ENCODE measurements around the gene LCE5A.
"Not testable (repeated sequence)": the region's sequence is repeated elsewhere in the genome, so short reads cannot be mapped to it uniquely, and the experiment has no call there.

The LCE5A gene

GRCh38 chr1:152510503-152510902, at the start of gene LCE5A:
LCE5A (plus strand) TSS chr1:152510803; CDS start chr1:152511535, 732 bp downstream.
- DNase-seq, result no peak

DNA sequence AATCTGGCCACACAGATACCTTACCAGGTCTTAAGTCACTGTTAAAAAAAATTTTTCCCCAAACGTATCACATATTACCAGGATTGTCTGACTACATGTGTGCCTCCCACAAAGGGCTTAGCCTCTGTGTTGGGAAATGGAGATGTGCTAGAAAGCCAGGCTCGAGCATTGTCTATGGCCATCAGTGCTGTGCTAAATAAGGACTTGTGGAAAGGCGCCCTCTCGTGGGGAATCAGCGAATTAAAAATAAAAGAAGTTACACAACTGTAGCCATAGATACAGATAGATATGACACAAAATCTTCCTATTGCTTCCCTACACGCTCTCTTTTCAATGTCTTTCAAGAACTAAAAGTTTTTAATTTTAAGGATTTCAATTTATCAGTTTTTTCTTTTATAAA, 49.1 kb upstream of the LCE5A start:
- DNase-seq, result peak; percentile 14

GRCh38 chr1:152462636-152463035, 48.0 kb upstream of the LCE5A start:
- DNase-seq, result no peak

- DNase-seq, result no peak
These were observed 44.4 kb upstream of the LCE5A start for GRCh38 chr1:152466217-152466616.

DNA sequence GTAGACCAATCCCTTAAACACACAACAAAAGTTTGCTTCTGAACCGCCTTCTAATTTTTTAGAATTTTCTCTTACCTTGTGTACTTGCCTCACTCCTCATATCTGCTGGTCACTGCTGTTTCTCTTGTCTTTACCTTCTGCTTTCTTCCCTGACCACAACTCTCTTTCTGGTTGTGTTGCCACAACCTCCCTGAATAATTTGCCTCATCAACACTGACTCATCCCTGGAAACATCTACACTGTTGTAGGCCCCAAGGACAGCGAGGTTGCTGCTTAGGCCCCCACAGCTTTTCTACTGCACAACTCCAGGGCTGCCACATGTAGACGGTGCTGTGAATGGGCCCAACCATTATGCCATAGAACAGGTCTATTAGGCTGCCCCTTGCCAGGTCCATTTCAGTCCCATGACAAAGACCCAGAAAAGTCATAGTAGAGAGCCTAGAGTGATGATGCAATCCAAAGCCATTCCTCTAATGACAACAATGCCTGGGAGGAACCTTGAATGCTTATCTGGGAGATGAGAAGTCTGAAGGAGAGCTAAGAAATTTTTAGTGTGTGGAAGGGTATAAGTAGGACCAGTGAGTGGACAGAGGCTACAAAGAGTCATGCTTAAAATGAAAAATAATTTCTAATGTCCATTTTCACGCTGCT, 36.6 kb upstream of the LCE5A start:
- DNase-seq, result no peak

- no peak for DNase-seq
These were observed 30.6 kb upstream of the LCE5A start for GRCh38 chr1:152479792-152480595.

GRCh38 chr1:152481869-152482664, 28.5 kb upstream of the LCE5A start:
- DNase-seq, result no peak

DNA sequence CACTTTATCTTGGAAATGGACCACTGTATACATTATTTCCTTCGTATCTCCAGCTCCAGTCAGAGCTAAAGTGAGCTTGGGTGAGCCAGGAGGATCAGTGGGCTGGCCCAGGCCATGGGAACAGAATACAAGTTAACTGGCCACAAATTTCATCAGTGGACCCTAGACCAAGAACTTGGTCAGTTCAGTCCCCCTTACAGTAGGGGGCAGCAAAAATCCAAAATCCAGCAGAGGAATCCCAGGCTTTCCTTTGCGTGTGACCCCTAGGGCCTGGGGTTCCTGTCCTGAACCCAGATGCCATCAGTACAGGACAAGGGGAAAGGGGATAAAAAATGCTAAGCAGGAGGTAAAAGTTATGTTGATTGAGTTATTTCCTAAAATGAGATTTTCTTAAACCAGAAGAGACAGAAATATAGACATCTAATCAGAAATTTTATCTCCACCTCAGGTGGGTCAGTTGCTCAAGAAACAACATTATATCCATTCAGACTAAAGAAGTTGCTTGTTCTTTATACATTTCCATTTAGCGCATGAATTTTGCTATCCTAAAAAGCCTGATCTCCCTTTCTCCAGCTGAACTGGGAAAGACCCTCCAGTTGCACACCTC, 24.1 kb upstream of the LCE5A start:
- no peak for DNase-seq

DNA sequence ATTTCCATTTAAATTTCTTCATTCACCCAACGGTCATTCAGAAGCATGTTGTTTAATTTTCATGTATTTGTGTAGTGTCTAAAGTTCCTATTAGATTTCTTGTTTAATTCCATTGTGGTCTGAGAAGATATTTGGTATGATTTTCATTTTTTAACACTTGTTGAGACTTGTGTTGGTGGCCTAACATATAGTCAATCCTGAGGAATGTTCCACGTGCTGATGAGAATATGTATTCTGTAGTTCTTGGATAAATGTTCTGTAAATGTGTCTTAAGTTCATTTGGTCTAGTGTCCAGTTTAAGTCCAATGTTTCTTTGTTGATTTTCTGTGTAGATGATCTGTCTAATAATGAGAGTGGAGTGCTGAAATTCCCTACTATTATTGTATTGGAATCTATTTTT, 22.7 kb upstream of the LCE5A start:
- no peak for DNase-seq

DNA sequence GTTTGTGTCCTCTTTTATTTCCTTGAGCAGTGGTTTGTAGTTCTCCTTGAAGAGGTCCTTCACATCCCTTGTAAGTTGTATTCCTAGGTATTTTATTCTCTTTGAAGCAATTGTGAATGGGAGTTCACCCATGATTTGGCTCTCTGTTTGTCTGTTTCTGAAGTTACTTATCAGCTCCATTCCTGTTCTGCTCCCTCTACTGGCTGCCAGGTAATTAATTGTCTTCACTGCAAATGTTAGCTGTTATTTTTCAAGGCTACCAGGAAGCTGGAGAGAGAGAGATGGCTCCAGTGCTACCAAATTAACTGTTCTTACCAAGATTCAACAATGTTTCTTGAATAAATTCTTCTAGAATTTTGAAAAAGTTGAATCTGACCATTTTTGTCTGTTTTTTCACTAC, 19.1 kb upstream of the LCE5A start:
- DNase-seq, result not testable (repeated sequence)

DNA sequence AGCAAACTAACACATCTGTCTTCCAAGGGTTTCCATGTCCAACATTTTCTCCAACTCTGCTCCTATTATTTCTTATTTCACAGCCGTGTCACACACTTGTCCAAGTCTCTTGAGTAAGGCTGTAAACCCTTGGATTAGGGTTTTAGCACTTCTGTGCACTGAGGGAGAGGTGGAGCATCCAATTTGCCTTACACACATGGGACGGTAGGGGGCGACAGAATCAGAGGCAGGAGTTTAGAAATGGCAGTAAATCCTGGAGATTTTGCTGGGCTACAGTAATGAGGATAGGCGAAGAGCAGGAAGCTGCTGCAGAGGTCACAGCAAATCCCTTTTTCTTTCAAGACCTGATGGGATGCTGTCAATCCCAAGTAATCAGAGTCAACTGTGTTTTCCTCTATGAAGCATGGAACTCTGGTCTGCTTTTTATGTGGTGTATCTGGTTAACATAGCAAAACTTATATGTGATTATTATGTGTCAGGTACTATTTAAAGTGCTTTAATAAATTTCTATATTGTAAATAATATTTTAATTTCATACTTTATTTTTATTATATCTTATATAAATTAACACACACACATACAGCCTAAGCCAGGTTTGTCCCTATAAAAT, 15.4 kb upstream of the LCE5A start:
- no peak for DNase-seq

GRCh38 chr1:152497273-152497672, 13.3 kb upstream of the LCE5A start:
- DNase-seq, result no peak

DNA sequence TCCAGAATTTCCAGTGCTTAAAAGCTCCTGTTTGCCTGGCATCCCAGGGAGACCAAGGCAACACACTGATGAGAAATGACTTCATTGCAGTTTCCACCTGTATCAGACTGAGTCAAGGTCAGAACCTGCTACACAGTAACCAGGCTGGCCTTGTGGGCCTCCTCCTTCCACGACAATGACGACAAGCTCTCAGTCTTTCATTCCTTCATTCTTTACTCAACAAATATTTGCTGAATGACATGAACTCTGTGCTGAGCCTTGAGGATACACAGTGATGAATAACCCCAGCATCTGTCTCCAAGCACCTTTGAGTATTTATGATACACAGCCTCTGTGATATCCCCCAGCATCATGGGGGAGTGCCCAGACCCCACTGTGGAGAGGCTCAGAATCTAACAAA, 8.9 kb upstream of the LCE5A start:
- DNase-seq, result no peak

- DNase-seq, result no peak
These were observed 8.0 kb upstream of the LCE5A start for GRCh38 chr1:152502496-152503180.

DNA sequence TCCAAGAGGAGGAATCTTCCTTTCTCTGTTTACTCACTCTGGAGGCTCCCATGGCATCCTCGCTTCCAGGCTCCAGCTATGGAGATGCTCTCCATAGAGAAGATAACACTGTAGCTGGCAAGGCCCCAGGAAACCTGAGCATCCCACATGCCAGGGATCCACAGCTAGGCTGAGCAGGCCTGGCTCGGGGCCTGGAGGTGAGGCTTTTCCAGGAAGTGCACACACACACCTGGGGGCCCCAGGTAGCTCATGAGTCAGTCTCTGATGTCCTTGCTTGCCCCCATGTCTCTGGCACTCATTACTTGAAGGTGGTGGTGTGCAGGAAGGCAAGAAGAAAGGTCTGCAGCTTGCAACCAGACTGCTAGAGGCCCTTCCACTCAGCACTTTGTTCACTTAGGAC, 5.5 kb upstream of the LCE5A start:
- no peak for DNase-seq

- DNase-seq, result no peak
These were observed 3.6 kb upstream of the LCE5A start for GRCh38 chr1:152506899-152507498.

- no peak for DNase-seq
These were observed 993 bp downstream of the LCE5A start for GRCh38 chr1:152511596-152511995.

DNA sequence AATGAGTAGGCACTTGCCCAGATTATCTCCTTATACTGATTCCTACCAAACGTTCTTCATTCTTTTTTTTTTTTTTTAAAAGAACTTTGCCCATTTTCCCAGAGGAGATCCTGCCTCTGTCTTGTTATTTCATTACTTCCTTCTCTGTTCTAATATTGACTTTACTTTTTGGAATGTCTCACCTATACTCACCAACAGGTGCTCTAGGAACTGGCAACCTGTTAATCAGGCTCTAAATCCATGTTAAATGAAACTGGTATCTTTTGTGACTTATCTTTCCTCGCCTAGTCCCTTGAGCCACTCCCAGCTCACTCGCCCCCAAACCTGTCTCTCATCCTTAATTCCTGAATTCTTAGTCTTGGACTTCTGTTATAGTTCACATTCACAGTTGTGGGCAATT, 2.5 kb downstream of the LCE5A start:
- no peak for DNase-seq

GRCh38 chr1:152514715-152515433, 4.3 kb downstream of the LCE5A start:
- DNase-seq, result no peak

DNA sequence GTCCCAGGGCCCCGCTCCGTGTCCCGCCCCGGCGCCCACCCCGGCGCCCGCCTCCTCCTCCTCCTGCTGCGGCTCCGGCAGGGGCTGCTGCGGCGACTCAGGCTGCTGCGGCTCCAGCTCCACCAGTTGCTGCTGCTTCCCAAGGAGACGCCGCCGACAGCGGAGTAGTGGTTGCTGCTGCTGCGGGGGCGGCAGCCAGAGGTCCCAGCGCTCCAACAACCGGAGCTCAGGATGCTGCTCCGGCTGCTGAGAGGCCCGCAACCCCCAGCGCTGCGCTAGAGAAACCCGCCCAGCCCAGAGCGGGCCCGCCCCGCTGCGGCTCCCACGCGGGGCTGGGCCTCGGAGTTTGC, 4.8 kb downstream of the LCE5A start:
- DNase-seq, result no peak

GRCh38 chr1:152516082-152516481, 5.5 kb downstream of the LCE5A start:
- DNase-seq, result no peak

Measured in NCI-H1092 treated with DMSO at 0.1 percent for 48 hours (cell line).